GM19328 (cell line): ENCODE results near the gene ANKRD22.

Experiments used
- ATAC-seq: cut with Tn5 transposase; IDR thresholded peaks from one replicate; pipeline ENCODE4 v1.9.1; 2021; ENCODE audit warnings: mild to moderate bottlenecking, moderate library complexity; ENCODE audit not compliant: unreplicated experiment

Gene ANKRD22

GRCh38 chr10:88802523-88803285, 48.9 kb downstream of the ANKRD22 start, which contains the start of gene LIPM:
LIPM (plus strand) TSS chr10:88802730; CDS start chr10:88802897, 167 bp downstream.
- no peak for ATAC-seq

DNA sequence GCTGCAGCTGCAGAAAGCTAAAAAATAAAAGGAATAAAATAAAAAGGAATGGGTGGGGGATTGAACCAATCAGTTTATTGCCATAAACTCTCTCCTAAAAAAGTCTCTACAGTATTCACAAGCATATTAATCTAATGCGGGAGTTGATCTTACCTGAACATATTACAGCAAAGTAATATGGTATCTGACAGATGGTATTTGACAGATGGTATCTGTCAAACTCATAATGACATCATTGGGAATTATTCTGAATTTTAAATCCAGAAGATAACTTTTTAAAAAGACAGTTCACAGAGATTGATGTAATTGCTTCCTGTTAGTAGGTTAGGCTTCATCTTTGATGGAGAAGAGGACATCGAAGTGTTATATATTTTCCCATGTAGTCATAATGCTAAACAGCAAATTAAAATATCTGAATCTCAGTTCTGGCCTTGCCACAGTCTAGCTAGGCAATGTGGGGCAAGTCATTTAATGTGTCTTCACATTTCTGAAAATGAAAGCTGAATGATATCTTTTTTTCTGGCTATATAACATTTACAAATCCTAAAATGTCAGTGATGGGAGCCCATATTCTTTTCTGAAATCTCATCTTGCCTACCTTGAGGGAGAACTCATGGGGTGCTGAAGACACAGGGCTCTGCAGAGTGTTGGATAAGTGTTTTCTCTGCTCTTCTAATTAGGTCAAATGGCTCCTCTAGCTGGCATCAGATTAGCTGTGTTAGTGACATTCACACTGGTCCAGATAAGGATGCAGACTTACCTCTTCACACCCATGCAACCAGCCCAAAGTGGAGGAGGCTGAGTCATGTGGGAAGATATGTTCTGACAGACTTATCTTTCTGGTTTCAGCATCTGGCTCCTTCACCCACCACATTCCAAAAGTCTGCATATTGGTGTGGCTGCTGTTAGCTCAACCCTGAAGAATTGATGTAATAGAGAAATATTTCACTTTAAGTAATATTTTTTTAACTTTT, 51.2 kb downstream of the ANKRD22 start:
- ATAC-seq, result no peak

- no peak for ATAC-seq
These were observed 56.9 kb downstream of the ANKRD22 start for GRCh38 chr10:88794731-88795130.

DNA sequence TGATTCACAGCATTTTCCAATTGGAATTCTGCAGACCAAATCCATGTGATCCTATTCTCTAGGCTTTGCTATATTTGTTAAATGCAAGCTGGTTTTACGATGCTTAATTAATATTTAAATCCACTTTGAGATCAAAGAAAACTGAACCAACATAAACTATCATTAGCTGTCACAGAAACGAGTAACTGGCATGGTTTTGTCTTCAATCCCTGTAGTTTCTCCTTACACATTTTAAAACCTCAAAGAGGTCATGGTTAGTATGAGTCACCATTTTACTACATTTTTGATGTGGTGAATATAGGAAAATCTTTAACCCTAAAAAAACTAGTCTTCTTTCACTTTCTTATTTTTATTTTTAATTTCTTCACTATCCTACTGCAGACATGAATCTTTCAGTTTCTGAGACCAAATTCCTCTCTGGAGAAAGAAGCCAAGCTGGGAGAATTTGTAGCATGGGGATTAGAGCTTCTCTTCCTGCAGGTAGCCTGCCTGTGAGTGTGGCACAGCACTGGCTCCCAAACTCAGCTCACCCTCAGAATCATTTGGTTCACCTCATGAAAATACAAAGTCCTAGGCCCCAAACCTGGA, 57.8 kb downstream of the ANKRD22 start:
- no peak for ATAC-seq

DNA sequence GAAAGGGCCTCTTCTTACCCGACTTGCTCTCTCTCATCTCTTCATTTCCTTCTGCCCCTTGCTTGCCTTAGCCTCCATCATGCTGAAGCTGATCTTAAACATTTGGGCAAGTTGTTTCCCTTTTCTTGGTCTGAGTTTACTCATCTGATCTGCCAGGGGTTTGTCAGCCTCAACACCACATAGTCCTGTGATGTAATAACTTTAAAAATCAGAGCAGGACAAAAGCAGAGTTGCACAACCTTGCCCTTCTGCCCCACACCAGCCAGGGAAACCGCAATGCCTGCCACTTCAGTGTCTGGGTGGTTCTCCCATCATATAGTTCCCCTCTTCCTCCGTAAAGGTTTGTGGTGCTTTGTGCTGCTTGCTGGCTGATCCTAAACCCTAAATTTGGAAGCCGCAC, 59.0 kb downstream of the ANKRD22 start:
- ATAC-seq, result no peak

- no peak for ATAC-seq
These were observed 59.7 kb downstream of the ANKRD22 start for GRCh38 chr10:88791924-88792323.

GRCh38 chr10:88788924-88789323, 62.7 kb downstream of the ANKRD22 start:
- ATAC-seq, result no peak

- no peak for ATAC-seq
These were observed 64.2 kb downstream of the ANKRD22 start for GRCh38 chr10:88787463-88787862.

- ATAC-seq, result no peak
These were observed 65.4 kb downstream of the ANKRD22 start for GRCh38 chr10:88786032-88786770.

GRCh38 chr10:88783724-88784123, 67.9 kb downstream of the ANKRD22 start:
- no peak for ATAC-seq

GRCh38 chr10:88782222-88782621, 69.4 kb downstream of the ANKRD22 start:
- no peak for ATAC-seq

- ATAC-seq, result no peak
These were observed 70.4 kb downstream of the ANKRD22 start for GRCh38 chr10:88781206-88781605.
